GDM1 (cell line): ENCODE data around the gene MCCD1.

Source experiments
- DNase-seq: peaks from one replicate; lab custom pipeline; 2025; lab: John Stamatoyannopoulos, UW

MCCD1 gene

GRCh38 chr6:31572041-31572911 is 43.5 kb downstream of the MCCD1 start, which contains the start of gene LTA:
LTA (plus strand) TSS chr6:31572289; CDS start chr6:31572743, 454 bp downstream.
- no peak for DNase-seq

DNA sequence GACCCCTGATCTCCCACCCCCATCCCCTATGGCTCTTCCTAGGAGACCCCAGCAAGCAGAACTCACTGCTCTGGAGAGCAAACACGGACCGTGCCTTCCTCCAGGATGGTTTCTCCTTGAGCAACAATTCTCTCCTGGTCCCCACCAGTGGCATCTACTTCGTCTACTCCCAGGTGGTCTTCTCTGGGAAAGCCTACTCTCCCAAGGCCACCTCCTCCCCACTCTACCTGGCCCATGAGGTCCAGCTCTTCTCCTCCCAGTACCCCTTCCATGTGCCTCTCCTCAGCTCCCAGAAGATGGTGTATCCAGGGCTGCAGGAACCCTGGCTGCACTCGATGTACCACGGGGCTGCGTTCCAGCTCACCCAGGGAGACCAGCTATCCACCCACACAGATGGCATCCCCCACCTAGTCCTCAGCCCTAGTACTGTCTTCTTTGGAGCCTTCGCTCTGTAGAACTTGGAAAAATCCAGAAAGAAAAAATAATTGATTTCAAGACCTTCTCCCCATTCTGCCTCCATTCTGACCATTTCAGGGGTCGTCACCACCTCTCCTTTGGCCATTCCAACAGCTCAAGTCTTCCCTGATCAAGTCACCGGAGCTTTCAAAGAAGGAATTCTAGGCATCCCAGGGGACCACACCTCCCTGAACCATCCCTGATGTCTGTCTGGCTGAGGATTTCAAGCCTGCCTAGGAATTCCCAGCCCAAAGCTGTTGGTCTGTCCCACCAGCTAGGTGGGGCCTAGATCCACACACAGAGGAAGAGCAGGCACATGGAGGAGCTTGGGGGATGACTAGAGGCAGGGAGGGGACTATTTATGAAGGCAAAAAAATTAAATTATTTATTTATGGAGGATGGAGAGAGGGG is 44.7 kb downstream of the MCCD1 start:
- no peak for DNase-seq

GRCh38 chr6:31574106-31575061 is 45.6 kb downstream of the MCCD1 start:
- DNase-seq: no peak

DNA sequence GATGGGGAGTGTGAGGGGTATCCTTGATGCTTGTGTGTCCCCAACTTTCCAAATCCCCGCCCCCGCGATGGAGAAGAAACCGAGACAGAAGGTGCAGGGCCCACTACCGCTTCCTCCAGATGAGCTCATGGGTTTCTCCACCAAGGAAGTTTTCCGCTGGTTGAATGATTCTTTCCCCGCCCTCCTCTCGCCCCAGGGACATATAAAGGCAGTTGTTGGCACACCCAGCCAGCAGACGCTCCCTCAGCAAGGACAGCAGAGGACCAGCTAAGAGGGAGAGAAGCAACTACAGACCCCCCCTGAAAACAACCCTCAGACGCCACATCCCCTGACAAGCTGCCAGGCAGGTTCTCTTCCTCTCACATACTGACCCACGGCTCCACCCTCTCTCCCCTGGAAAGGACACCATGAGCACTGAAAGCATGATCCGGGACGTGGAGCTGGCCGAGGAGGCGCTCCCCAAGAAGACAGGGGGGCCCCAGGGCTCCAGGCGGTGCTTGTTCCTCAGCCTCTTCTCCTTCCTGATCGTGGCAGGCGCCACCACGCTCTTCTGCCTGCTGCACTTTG is 46.7 kb downstream of the MCCD1 start, which contains the start of gene TNF:
TNF (plus strand) TSS at position 231 of the 567 bp plus-strand sequence; CDS start at position 408, 177 bp downstream.
- no peak for DNase-seq

- no peak for DNase-seq
These were observed 47.4 kb downstream of the MCCD1 start for GRCh38 chr6:31575952-31576685.

- DNase-seq: no peak
These were observed 48.3 kb downstream of the MCCD1 start for GRCh38 chr6:31576897-31577578.

DNA sequence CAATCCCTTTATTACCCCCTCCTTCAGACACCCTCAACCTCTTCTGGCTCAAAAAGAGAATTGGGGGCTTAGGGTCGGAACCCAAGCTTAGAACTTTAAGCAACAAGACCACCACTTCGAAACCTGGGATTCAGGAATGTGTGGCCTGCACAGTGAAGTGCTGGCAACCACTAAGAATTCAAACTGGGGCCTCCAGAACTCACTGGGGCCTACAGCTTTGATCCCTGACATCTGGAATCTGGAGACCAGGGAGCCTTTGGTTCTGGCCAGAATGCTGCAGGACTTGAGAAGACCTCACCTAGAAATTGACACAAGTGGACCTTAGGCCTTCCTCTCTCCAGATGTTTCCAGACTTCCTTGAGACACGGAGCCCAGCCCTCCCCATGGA is 48.8 kb downstream of the MCCD1 start:
- no peak for DNase-seq

DNA sequence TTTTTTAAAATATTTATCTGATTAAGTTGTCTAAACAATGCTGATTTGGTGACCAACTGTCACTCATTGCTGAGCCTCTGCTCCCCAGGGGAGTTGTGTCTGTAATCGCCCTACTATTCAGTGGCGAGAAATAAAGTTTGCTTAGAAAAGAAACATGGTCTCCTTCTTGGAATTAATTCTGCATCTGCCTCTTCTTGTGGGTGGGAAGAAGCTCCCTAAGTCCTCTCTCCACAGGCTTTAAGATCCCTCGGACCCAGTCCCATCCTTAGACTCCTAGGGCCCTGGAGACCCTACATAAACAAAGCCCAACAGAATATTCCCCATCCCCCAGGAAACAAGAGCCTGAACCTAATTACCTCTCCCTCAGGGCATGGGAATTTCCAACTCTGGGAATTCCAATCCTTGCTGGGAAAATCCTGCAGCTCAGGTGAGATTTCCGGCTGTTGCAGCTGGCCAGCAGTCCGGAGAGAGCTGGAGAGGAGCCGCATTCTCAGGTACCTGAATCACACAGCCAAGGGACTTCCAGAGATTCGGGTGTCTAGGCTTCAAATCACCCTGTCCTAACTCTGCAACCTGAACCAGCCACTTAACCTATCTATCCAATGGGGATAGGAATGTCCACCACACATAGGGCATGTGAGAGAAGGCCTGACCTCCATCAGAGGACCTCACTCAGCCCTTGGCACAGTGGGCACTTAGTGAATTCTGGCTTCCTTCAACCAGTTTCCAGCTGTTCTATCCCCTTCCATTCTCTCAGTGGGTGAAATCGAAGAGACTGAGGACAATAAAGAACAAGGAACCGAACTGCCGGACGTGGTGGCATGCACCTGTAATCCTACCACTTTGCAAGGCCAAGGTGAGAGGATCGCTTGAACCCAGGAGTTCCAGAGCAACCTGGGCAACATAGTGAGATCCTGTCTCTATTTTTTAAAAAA is 49.7 kb downstream of the MCCD1 start:
- DNase-seq: no peak

GRCh38 chr6:31579119-31579505 is 50.4 kb downstream of the MCCD1 start:
- no peak for DNase-seq
